Measurements from ENCODE around the gene C11orf86.
"Not testable (repeated sequence)": the region's sequence is repeated elsewhere in the genome, so short reads cannot be mapped to it uniquely, and the experiment has no call there.

The C11orf86 gene

DNA sequence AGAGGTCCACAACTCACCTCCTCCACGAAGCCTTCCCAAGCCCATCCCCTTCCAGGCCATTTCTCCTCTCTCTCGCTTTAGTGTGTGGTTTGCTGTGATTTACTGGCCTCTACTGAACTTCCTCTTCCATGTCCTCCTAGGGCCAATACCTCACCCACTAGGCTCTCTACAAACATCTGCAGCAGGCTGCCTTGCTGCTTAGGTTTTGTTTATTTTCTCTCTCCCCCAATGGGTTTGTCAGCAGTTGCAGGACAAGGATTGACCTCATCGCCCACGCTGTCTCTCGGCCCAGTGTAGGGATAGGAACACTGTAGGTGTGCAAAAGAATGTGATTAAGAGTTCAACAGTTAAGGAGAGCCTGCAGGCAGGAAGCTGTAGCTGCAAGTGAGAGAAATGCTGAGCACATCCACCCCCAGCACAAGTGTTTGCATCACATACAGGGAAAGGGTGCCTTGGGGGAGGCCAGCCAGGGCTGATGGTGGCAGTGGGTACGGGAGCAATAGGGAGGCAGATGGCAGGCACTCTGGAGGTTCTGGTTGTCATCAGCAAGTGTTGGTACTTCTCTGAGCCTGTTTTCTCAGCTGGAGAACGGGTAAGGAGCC, 18.3 kb upstream of the C11orf86 start:
- Histone ChIP-seq H3K9ac (no peak overlapping the region), H3K27ac (peak overlapping the region; percentile 24), H3K79me2 (no peaks in the 10 kb centered on the region), H3K9me3 (ENCODE audit: control insufficient read depth, low read length) (no peaks in the 10 kb centered on the region), H3K4me3 (ENCODE audit: low read depth, low read length) (no peak overlapping the region), H3K36me3 (ENCODE audit: control insufficient read depth, insufficient read depth, low read length) (no peaks in the 10 kb centered on the region), H3K4me1 (peaks cover 6% of the 10 kb centered on the region), H3K27me3 (ENCODE audit: control insufficient read depth, insufficient read depth, low read length) (no peaks in the 10 kb centered on the region), H3K4me2 (ENCODE audit: low read length) (no peak overlapping the region), H2AFZ (no peak overlapping the region)
- TF ChIP-seq CTCF (IDR thresholded peaks at IDR 0.05), result no peak

DNA sequence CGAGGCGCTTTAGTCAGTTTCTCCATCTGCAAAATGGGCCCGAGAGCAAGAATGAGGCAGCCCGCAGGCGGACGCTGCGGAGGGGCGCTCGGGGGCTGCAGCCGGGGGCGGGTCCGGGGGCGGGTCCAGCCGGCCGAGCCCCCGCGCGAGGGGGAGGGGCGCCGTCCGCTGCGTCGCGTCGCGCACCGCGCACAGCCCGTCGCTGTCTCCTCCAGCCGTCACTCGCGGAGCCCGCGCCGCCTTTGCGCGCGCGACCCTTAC, 17.2 kb upstream of the C11orf86 start:
- no peak for TF ChIP-seq CTCF (IDR thresholded peaks at IDR 0.05)
- Histone ChIP-seq H3K27ac (peak overlapping the region; percentile 51), H3K4me2 (ENCODE audit: low read length) (peak overlapping the region; percentile 71), H3K79me2 (no peaks in the 10 kb centered on the region), H3K27me3 (ENCODE audit: control insufficient read depth, insufficient read depth, low read length) (no peaks in the 10 kb centered on the region), H3K36me3 (ENCODE audit: control insufficient read depth, insufficient read depth, low read length) (no peaks in the 10 kb centered on the region), H3K4me1 (peaks cover 6% of the 10 kb centered on the region), H3K9ac (no peak overlapping the region), H3K9me3 (ENCODE audit: control insufficient read depth, low read length) (no peaks in the 10 kb centered on the region), H3K4me3 (ENCODE audit: low read depth, low read length) (peak overlapping the region; percentile 53), H2AFZ (peak overlapping the region; percentile 66)

GRCh38 chr11:66958232-66958955, 16.7 kb upstream of the C11orf86 start, which contains the start of gene PC:
Gene PC (minus strand): TSS chr11:66958383. CDS start chr11:66872159, 86,224 bp downstream.
- no peak for TF ChIP-seq CTCF (IDR thresholded peaks at IDR 0.05)
- Histone ChIP-seq H3K79me2 (no peaks in the 10 kb centered on the region), H3K9ac (no peak within 1 kb of the TSS), H3K9me3 (ENCODE audit: control insufficient read depth, low read length) (no peaks in the 10 kb centered on the region), H3K4me1 (peaks cover 6% of the 10 kb centered on the region), H3K36me3 (ENCODE audit: control insufficient read depth, insufficient read depth, low read length) (no peaks in the 10 kb centered on the region), H3K4me2 (ENCODE audit: low read length) (peak within 1 kb of the TSS; percentile 71), H3K27ac (peak within 1 kb of the TSS; percentile 51), H3K27me3 (ENCODE audit: control insufficient read depth, insufficient read depth, low read length) (no peaks in the 10 kb centered on the region), H3K4me3 (ENCODE audit: low read depth, low read length) (peak within 1 kb of the TSS; percentile 53), H2AFZ (peak within 1 kb of the TSS; percentile 67)

- H3K4me2 ChIP-seq (ENCODE audit: low read length), result peak overlapping the region; percentile 71
- H3K27me3 ChIP-seq (ENCODE audit: control insufficient read depth, insufficient read depth, low read length), result no peaks in the 10 kb centered on the region
- H3K9me3 ChIP-seq (ENCODE audit: control insufficient read depth, low read length), result no peaks in the 10 kb centered on the region
- no peaks in the 10 kb centered on the region for H3K79me2 ChIP-seq
- no peak overlapping the region for H3K9ac ChIP-seq
- H3K36me3 ChIP-seq (ENCODE audit: control insufficient read depth, insufficient read depth, low read length), result no peaks in the 10 kb centered on the region
- peak overlapping the region; percentile 46 for H3K27ac ChIP-seq
- H2AFZ ChIP-seq, result peak overlapping the region; percentile 67
- H3K4me1 ChIP-seq, result peaks cover 6% of the 10 kb centered on the region
- peak overlapping the region; percentile 37 for H3K4me3 ChIP-seq (ENCODE audit: low read depth, low read length)
- no peak for TF ChIP-seq CTCF (IDR thresholded peaks at IDR 0.05)
These were observed 16.2 kb upstream of the C11orf86 start for GRCh38 chr11:66958956-66959274.

- not testable (repeated sequence) for H3K79me2 ChIP-seq; H3K4me3 ChIP-seq (ENCODE audit: low read depth, low read length); H3K27ac ChIP-seq; H3K9ac ChIP-seq; H3K27me3 ChIP-seq (ENCODE audit: control insufficient read depth, insufficient read depth, low read length); H3K4me1 ChIP-seq; H3K4me2 ChIP-seq (ENCODE audit: low read length); H3K9me3 ChIP-seq (ENCODE audit: control insufficient read depth, low read length); H2AFZ ChIP-seq; H3K36me3 ChIP-seq (ENCODE audit: control insufficient read depth, insufficient read depth, low read length)
These were observed 13.4 kb upstream of the C11orf86 start for GRCh38 chr11:66961691-66962213.

Measured in parathyroid adenoma (tissue), 2 donors.